Measurements from ENCODE around the gene LRBA. TPM values are rescaled to one million over a fixed set of nuclear protein-coding genes. Genes with fewer than 3 reads are reported as not detected.

Gene LRBA
- total RNA-seq, 2 donors from 2014 or later: 50.1 to 59.9 TPM

- DNase-seq: no peak
- Histone ChIP-seq H3K27ac (no peak overlapping the region), H3K36me3 (replicated peaks in 1 of 2; ENCODE audit: insufficient read depth in 1 of 2, low read depth in 2 of 2) (peaks cover 0 to 2% of the 10 kb centered on the region in 2 donors), H3K9me3 (no peaks in the 10 kb centered on the region), H3K27me3 (no peaks in the 10 kb centered on the region), H3K4me3 (no peak overlapping the region), H3K4me1 (no peaks in the 10 kb centered on the region)
- TF ChIP-seq POLR2A (IDR thresholded peaks at IDR 0.05) (no peak), CTCF (IDR thresholded peaks at IDR 0.05) (no peak)
- intact Hi-C loops (cut with DNase I): no loop called here
- ATAC-seq: no peak
These were observed 428.8 kb downstream of the LRBA start for GRCh38 chr4:150586162-150586810.

- DNase-seq: no peak
- Histone ChIP-seq H3K4me3 (no peak overlapping the region), H3K27ac (no peak overlapping the region), H3K9me3 (no peaks in the 10 kb centered on the region), H3K36me3 (replicated peaks in 1 of 2; ENCODE audit: insufficient read depth in 1 of 2, low read depth in 2 of 2) (peaks cover 0 to 2% of the 10 kb centered on the region in 2 donors), H3K27me3 (no peaks in the 10 kb centered on the region), H3K4me1 (no peaks in the 10 kb centered on the region)
- TF ChIP-seq CTCF (IDR thresholded peaks at IDR 0.05) (no peak), POLR2A (IDR thresholded peaks at IDR 0.05) (no peak)
- 95 to 100% methylated on average over 1 of the region's 1 CpG for WGBS, 2 donors
- ATAC-seq: no peak
- intact Hi-C loops (cut with DNase I): no loop called here
These were observed 429.5 kb downstream of the LRBA start for GRCh38 chr4:150585611-150586010.

- intact Hi-C loops (cut with DNase I): no loop called here
- ATAC-seq (no peak), DNase-seq (no peak)
- Histone ChIP-seq H3K36me3 (replicated peaks in 1 of 2; ENCODE audit: insufficient read depth in 1 of 2, low read depth in 2 of 2) (peaks cover 0 to 2% of the 10 kb centered on the region in 2 donors), H3K4me3 (no peak overlapping the region), H3K4me1 (no peaks in the 10 kb centered on the region), H3K27ac (no peak overlapping the region), H3K27me3 (no peaks in the 10 kb centered on the region), H3K9me3 (no peaks in the 10 kb centered on the region)
- no peak for TF ChIP-seq POLR2A (IDR thresholded peaks at IDR 0.05)
- TF ChIP-seq CTCF (IDR thresholded peaks at IDR 0.05): no peak
- WGBS, 2 donors: 92 to 93% methylated on average over 11 of the region's 11 CpGs
These were observed 430.8 kb downstream of the LRBA start for GRCh38 chr4:150584111-150584915.

- WGBS, 2 donors: 79 to 88% methylated on average over 54 to 60 of the region's 66 CpGs
- intact Hi-C loops (cut with DNase I): no loop called here
- H3K36me3 ChIP-seq (replicated peaks in 1 of 2; ENCODE audit: insufficient read depth in 1 of 2, low read depth in 2 of 2): peaks cover 0 to 2% of the 10 kb centered on the region in 2 donors
These were observed 431.6 kb downstream of the LRBA start for GRCh38 chr4:150583287-150584110.

More at GRCh38 chr4:150583287-150584110, 431.6 kb downstream of the LRBA start:
- H3K9me3 ChIP-seq: no peaks in the 10 kb centered on the region
- no peaks in the 10 kb centered on the region for H3K27me3 ChIP-seq
- H3K4me3 ChIP-seq: no peak overlapping the region
- TF ChIP-seq CTCF (IDR thresholded peaks at IDR 0.05) (no peak), POLR2A (IDR thresholded peaks at IDR 0.05) (no peak)
- no peak overlapping the region for H3K27ac ChIP-seq
- DNase-seq (no peak), ATAC-seq (no peak)
- H3K4me1 ChIP-seq: peaks cover 7% of the 10 kb centered on the region

Measured in body of pancreas (tissue), 4 donors.